HG03175 (cell line): Measurements from ENCODE around the gene FMR1NB.

Experiments
- ATAC-seq: cut with Tn5 transposase; IDR thresholded peaks from one replicate; pipeline ENCODE4 v1.9.1; 2021; ENCODE audit warnings: mild to moderate bottlenecking, moderate library complexity; ENCODE audit not compliant: unreplicated experiment

FMR1NB gene

DNA sequence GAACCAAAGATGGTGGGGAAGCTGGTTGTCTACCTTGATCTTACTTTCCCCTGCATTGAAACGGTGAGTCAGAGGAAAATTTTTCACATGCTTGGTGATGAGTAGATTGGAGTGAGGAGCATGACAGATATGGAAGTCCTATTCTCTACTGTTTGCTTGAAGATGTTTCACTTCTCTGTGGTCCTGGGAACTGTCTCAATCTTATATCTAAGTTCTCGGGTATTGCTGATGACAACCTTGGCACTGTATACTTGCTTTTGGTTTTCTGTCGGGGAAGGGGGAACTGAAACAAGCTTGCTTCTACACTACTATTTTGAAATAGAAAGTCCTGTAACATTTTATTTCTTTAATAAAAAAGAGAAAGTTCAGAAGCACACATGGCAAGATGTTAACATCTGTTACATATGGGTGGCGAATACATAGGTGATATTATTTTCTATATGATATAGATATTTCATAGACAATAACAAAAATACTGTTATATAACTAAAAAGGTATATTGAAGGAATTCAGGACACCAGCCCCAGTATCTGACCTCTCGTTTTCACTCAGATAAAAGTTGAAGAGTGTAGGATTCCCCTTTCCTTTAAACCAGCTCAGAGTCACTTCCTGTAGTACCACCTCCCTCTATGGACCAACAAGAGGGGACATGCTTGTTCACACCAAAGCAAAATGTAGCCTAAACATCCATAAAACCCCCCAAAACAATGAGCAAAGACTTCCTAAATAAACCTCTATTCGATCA, 88.8 kb downstream of the FMR1NB start:
- peak; percentile 98 for ATAC-seq

DNA sequence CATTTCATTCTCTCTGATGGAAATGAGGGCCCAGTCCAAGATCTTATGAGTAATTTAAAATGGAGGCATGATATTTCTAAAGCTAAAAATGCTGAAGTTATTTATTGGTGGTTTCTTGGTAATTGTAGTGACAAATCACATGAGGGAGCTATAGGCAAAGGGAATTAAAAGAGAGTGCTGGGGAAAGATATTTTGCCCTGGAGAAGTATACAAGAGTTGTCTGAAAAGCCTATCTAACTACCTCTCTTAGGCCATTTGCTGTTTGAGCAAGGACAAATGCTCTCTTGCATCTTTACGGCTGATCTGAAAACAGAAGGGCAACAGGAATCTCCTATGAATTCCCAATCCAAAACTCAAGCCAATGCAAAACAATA, 89.4 kb downstream of the FMR1NB start:
- no peak for ATAC-seq
